ENCODE measurements around the gene ABCB1. TPM values are rescaled to one million over a fixed set of nuclear protein-coding genes. Genes with fewer than 3 reads are reported as not detected.

ABCB1 gene
- total and polyA plus RNA-seq, 2 of the 13 experiments (the other 11 are each of a cell fraction or from before 2014, with no cell fraction given): 42.8 to 52.6 TPM

DNA sequence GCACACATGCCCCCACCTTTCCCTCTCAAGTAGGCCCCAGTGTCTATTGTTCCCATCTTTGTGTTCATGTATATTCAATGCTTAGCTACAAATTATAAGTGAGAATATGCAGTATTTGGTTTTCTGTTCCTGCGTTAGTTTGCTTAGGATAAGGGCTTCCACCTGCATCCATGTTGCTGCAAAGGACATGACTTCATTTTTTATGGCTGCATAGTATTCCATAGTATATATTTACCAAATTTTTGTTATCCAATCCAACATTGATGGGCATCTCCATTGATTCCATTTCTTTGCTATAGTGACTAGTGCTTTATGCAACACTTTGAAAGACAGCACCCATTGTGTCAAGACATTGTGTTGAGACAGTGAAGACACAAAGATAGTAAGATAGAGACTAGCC, 106.2 kb downstream of the ABCB1 start:
- Histone ChIP-seq H3K27me3 (ENCODE audit: control insufficient read depth in 1 of 2, insufficient read depth in 2 of 2, low read length in 2 of 2) (no peaks in the 10 kb centered on the region), H3K4me3 (replicated peaks in 1 of 3; ENCODE audit: insufficient read depth in 1 of 3, low read depth in 2 of 3, low read length in 3 of 3) (no peak overlapping the region), H3K27ac (ENCODE audit: extremely low read length, insufficient read depth, low read length) (no peak overlapping the region), H2AFZ (ENCODE audit: low read length) (no peak overlapping the region), H3K79me2 (ENCODE audit: insufficient read depth, low read length) (no peaks in the 10 kb centered on the region), H3K9ac (ENCODE audit: insufficient read depth, low read depth, low read length) (no peak overlapping the region), H3K4me1 (ENCODE audit: insufficient read depth, low read length) (peaks cover 41% of the 10 kb centered on the region), H3K9me3 (ENCODE audit: low read length) (no peaks in the 10 kb centered on the region), H3K36me3 (replicated peaks in 1 of 2; ENCODE audit: control insufficient read depth in 1 of 2, insufficient read depth in 2 of 2, low read length in 2 of 2) (no peaks in the 10 kb centered on the region), H3K4me2 (ENCODE audit: low read depth, low read length) (no peak overlapping the region), H4K20me1 (ENCODE audit: insufficient read depth, low read length) (no peaks in the 10 kb centered on the region)
- no TSS peak for BruUV-seq (replicated peaks)
- ChIA-PET POLR2A (no interaction called here), CTCF (ENCODE audit: low intra/inter-chr PET ratio, low total read pairs) (no interaction called here)
- FAIRE-seq (no peak), ATAC-seq (no peak), DNase-seq (ENCODE audit: low spot score) (no peak)
- intact Hi-C loops (cut with micrococcal nuclease; ENCODE audit: unreplicated experiment): no loop called here
- in situ Hi-C loops (cut with HindIII; ENCODE audit: extremely low pct_ligation_motif_present, low pct_unique_long_range_greater_than_20kb): no loop called here
- 94% methylated on average over 1 of the region's 1 CpG for WGBS (ENCODE audit: low lambda C conversion rate)
- TF ChIP-seq FOXP1 (IDR thresholded peaks at IDR 0.05) (no peak), FOXP1 (CRISPR knock-in tag; IDR thresholded peaks at IDR 0.05) (no peak)

DNA sequence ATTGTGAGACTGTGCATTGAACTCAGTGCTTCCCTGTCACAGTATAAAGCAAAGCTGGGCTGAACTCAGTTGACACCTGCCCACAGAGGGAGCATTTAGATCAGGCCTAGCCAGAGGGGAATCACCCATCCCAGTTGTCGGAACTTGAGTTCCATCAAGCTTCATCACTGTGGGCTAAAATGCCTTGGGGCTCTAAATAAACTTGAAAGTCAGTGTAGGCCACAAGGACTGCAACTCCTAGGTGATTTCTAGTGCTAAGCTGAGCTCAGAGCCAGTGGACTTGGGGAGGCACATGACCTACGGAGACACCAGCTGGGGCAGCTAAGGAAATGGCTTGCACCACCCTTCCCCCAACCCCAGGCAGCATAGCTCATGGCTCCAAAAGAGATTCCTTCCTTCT, 117.6 kb downstream of the ABCB1 start:
- H4K20me1 ChIP-seq (ENCODE audit: insufficient read depth, low read length): no peaks in the 10 kb centered on the region
- H3K4me2 ChIP-seq (ENCODE audit: low read depth, low read length): no peak overlapping the region
- no peaks in the 10 kb centered on the region for H3K36me3 ChIP-seq (replicated peaks in 1 of 2; ENCODE audit: control insufficient read depth in 1 of 2, insufficient read depth in 2 of 2, low read length in 2 of 2)
- FAIRE-seq: no peak
- no peaks in the 10 kb centered on the region for H3K27me3 ChIP-seq (ENCODE audit: control insufficient read depth in 1 of 2, insufficient read depth in 2 of 2, low read length in 2 of 2)
- WGBS (ENCODE audit: low lambda C conversion rate): 83% methylated on average over 1 of the region's 2 CpGs
- no peak overlapping the region for H3K9ac ChIP-seq (ENCODE audit: insufficient read depth, low read depth, low read length)
- no peaks in the 10 kb centered on the region for H3K9me3 ChIP-seq (ENCODE audit: low read length)
- no TSS peak for BruUV-seq (replicated peaks)
- no peaks in the 10 kb centered on the region for H3K79me2 ChIP-seq (ENCODE audit: insufficient read depth, low read length)
- ChIA-PET CTCF (ENCODE audit: low intra/inter-chr PET ratio, low total read pairs) (no interaction called here), POLR2A (no interaction called here)
- H3K4me3 ChIP-seq (replicated peaks in 1 of 3; ENCODE audit: insufficient read depth in 1 of 3, low read depth in 2 of 3, low read length in 3 of 3): no peak overlapping the region
- TF ChIP-seq NFKBIZ (CRISPR knock-in tag; IDR thresholded peaks at IDR 0.05) (no peak), ZBTB8A (CRISPR knock-in tag; IDR thresholded peaks at IDR 0.05; ENCODE audit: borderline replicate concordance, low read depth) (no peak), ZNF678 (CRISPR knock-in tag; IDR thresholded peaks at IDR 0.05) (no peak), ATF7-NPFF (CRISPR knock-in tag; IDR thresholded peaks at IDR 0.05; ENCODE audit: low read depth) (no peak), ZNF660 (CRISPR knock-in tag; IDR thresholded peaks at IDR 0.05; ENCODE audit: borderline replicate concordance, low read depth) (no peak), POLR2AphosphoS5 (IDR thresholded peaks at IDR 0.05; ENCODE audit: low read depth, low read length) (no peak)
- TF ChIP-seq, protein P1, sequence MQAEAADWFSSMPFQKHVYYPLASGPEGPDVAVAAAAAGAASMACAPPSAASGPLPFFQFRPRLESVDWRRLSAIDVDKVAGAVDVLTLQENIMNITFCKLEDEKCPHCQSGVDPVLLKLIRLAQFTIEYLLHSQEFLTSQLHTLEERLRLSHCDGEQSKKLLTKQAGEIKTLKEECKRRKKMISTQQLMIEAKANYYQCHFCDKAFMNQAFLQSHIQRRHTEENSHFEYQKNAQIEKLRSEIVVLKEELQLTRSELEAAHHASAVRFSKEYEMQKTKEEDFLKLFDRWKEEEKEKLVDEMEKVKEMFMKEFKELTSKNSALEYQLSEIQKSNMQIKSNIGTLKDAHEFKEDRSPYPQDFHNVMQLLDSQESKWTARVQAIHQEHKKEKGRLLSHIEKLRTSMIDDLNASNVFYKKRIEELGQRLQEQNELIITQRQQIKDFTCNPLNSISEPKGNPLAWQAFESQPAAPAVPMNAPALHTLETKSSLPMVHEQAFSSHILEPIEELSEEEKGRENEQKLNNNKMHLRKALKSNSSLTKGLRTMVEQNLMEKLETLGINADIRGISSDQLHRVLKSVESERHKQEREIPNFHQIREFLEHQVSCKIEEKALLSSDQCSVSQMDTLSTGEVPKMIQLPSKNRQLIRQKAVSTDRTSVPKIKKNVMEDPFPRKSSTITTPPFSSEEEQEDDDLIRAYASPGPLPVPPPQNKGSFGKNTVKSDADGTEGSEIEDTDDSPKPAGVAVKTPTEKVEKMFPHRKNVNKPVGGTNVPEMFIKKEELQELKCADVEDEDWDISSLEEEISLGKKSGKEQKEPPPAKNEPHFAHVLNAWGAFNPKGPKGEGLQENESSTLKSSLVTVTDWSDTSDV (CRISPR knock-in tag; IDR thresholded peaks at IDR 0.05): no peak
- TF ChIP-seq, protein P2, sequence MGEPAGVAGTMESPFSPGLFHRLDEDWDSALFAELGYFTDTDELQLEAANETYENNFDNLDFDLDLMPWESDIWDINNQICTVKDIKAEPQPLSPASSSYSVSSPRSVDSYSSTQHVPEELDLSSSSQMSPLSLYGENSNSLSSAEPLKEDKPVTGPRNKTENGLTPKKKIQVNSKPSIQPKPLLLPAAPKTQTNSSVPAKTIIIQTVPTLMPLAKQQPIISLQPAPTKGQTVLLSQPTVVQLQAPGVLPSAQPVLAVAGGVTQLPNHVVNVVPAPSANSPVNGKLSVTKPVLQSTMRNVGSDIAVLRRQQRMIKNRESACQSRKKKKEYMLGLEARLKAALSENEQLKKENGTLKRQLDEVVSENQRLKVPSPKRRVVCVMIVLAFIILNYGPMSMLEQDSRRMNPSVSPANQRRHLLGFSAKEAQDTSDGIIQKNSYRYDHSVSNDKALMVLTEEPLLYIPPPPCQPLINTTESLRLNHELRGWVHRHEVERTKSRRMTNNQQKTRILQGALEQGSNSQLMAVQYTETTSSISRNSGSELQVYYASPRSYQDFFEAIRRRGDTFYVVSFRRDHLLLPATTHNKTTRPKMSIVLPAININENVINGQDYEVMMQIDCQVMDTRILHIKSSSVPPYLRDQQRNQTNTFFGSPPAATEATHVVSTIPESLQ (CRISPR knock-in tag; conservative IDR thresholded peaks at IDR 0.05): no peak
- ATAC-seq: no peak
- DNase-seq (ENCODE audit: low spot score): no peak
- peaks cover 40% of the 10 kb centered on the region for H3K4me1 ChIP-seq (ENCODE audit: insufficient read depth, low read length)
- H2AFZ ChIP-seq (ENCODE audit: low read length): no peak overlapping the region
- intact Hi-C loops (cut with micrococcal nuclease; ENCODE audit: unreplicated experiment) (no loop called here), in situ Hi-C loops (cut with HindIII; ENCODE audit: extremely low pct_ligation_motif_present, low pct_unique_long_range_greater_than_20kb) (no loop called here)
- H3K27ac ChIP-seq (ENCODE audit: extremely low read length, insufficient read depth, low read length): no peak overlapping the region
